HG03175 (cell line): ENCODE measurements around the gene MBNL2.

Experiments used
- ATAC-seq: cut with Tn5 transposase; IDR thresholded peaks from one replicate; pipeline ENCODE4 v1.9.1; 2021; ENCODE audit warnings: mild to moderate bottlenecking, moderate library complexity; ENCODE audit not compliant: unreplicated experiment

The MBNL2 gene

GRCh38 chr13:97319113-97319720, 97.1 kb downstream of the MBNL2 start:
- ATAC-seq: no peak

GRCh38 chr13:97321101-97321500, 99.0 kb downstream of the MBNL2 start:
- no peak for ATAC-seq

GRCh38 chr13:97321616-97322321, 99.6 kb downstream of the MBNL2 start:
- no peak for ATAC-seq

- ATAC-seq: no peak
Observed at GRCh38 chr13:97322740-97323342, 100.7 kb downstream of the MBNL2 start.

GRCh38 chr13:97324115-97324514, 102.0 kb downstream of the MBNL2 start:
- no peak for ATAC-seq

GRCh38 chr13:97325738-97326137, 103.6 kb downstream of the MBNL2 start:
- no peak for ATAC-seq

GRCh38 chr13:97327086-97327485, 105.0 kb downstream of the MBNL2 start:
- ATAC-seq: no peak

GRCh38 chr13:97327506-97328221, 105.5 kb downstream of the MBNL2 start:
- no peak for ATAC-seq

GRCh38 chr13:97328222-97328790, 106.2 kb downstream of the MBNL2 start:
- ATAC-seq: no peak

GRCh38 chr13:97329331-97329730, 107.2 kb downstream of the MBNL2 start:
- ATAC-seq: no peak

GRCh38 chr13:97330448-97330847, 108.3 kb downstream of the MBNL2 start:
- ATAC-seq: no peak

- ATAC-seq: no peak
Observed at GRCh38 chr13:97332742-97333141, 110.6 kb downstream of the MBNL2 start.

- ATAC-seq: no peak
Observed at GRCh38 chr13:97333983-97334382, 111.8 kb downstream of the MBNL2 start.

GRCh38 chr13:97334690-97335089, 112.6 kb downstream of the MBNL2 start:
- ATAC-seq: no peak

- no peak for ATAC-seq
Observed at GRCh38 chr13:97335488-97336134, 113.5 kb downstream of the MBNL2 start.

GRCh38 chr13:97337985-97338499, 115.9 kb downstream of the MBNL2 start:
- no peak for ATAC-seq

GRCh38 chr13:97338571-97338970, 116.4 kb downstream of the MBNL2 start:
- no peak for ATAC-seq

GRCh38 chr13:97339019-97339987, 117.2 kb downstream of the MBNL2 start:
- no peak for ATAC-seq

GRCh38 chr13:97339988-97340749, 118.0 kb downstream of the MBNL2 start:
- peak; percentile 59 for ATAC-seq
